Heart left ventricle (tissue), 16 donors: ENCODE measurements around the gene GRK5. TPM values are rescaled to one million over a fixed set of nuclear protein-coding genes. Genes with fewer than 3 reads are reported as not detected.

Experiments
- ATAC-seq, 4 donors: fragments of 200-7000 bp; cut with Tn5 transposase; one replicate each; pipeline ENCODE4 v1.9.1; 2020 to 2022; ENCODE audit warnings: moderate library complexity in 4 of 4, mild to moderate bottlenecking in 3 of 4, moderate number of reproducible peaks in 1 of 4
- DNase-seq, 5 donors: peaks; one replicate each; pipeline ENCODE4 v3.0.0-alpha.2; 2020
- H3K27ac ChIP-seq, 12 donors: fragments of 200-600 bp; sonication (generic) in 4 of 12; one replicate each; pipeline versions ENCODE4 v1.5.0 to v1.8.0; 2016 to 2022; ENCODE audit warnings: mild to moderate bottlenecking in 2 of 12
- H3K27me3 ChIP-seq, 9 donors: fragments of 200-600 bp; sonication (generic) in 2 of 9; one replicate each; pipeline versions ENCODE4 v1.5.1 to v1.8.0; 2016 to 2022; ENCODE audit warnings: mild to moderate bottlenecking in 3 of 9
- H3K36me3 ChIP-seq, 9 donors: fragments of 200-600 bp; sonication (generic) in 2 of 9; one replicate each; pipeline versions ENCODE4 v1.5.0 to v1.8.0; 2018 to 2022; ENCODE audit warnings: mild to moderate bottlenecking in 2 of 9
- H3K4me1 ChIP-seq, 12 donors: fragments of 200-600 bp; sonication (generic) in 4 of 12; one replicate each; pipeline versions ENCODE4 v1.5.0 to v1.8.0; 2016 to 2022; ENCODE audit warnings: mild to moderate bottlenecking in 3 of 12
- H3K4me3 ChIP-seq, 12 donors: fragments of 200-600 bp; sonication (generic) in 4 of 12; one replicate each; pipeline versions ENCODE4 v1.5.0 to v1.8.0; 2017 to 2022; ENCODE audit warnings: mild to moderate bottlenecking in 9 of 12, moderate library complexity in 4 of 12
- H3K9me3 ChIP-seq, 12 donors: fragments of 200-600 bp; sonication (generic) in 4 of 12; one replicate each; pipeline versions ENCODE4 v1.5.0 to v1.8.0; 2016 to 2022; ENCODE audit warnings: mild to moderate bottlenecking in 1 of 12
- CTCF ChIP-seq, 12 donors: fragments of 200-600 bp; sonication (generic) in 4 of 12; IDR thresholded peaks; one replicate each; pipeline versions ENCODE4 v1.5.0 to v1.8.0; 2018 to 2022; ENCODE audit warnings: antibody characterized with exemption in 12 of 12, mild to moderate bottlenecking in 5 of 12
- POLR2A ChIP-seq, 2 donors: fragments of 450-650 bp; IDR thresholded peaks; one replicate each; pipeline ENCODE4 v1.6.1; 2017; ENCODE audit warnings: antibody characterized with exemption in 2 of 2, mild to moderate bottlenecking in 2 of 2, moderate library complexity in 2 of 2
- WGBS, 4 donors: extraction: QIAGEN DNeasy Blood & Tissue Kit in 2 of 4; methylation state at CpG; one replicate each; pipeline versions ENCODE4 v1.1.5 to v1.1.7; 2013 to 2018; 5-methylcytosine and 5-hydroxymethylcytosine counted together
- intact Hi-C, 10 donors: fragments of 100-400 bp; cut with DNase I; formaldehyde crosslinking; loops; one replicate each; pipeline versions ENCODE4 v1.11.1 to v1.14.2; 2022
- polyA plus RNA-seq, 2 donors: library from polyadenylated mRNA; stranded (reverse); fragments of 200-250 nt; gene quantifications; one replicate each; pipeline ENCODE4 v1.2.3, GENCODE V29; 2013
- total RNA-seq, 9 donors: library from RNA; depleted of rRNA in 2 of 9; stranded (reverse); fragments of >200 nt in 2 of 9; fragmentation: NEBNext Ultra II Directional in 3 of 9; extraction: Animal tissue kit (Norgen Biotek cat#: 25700) in 3 of 9; gene quantifications; one replicate each; pipeline versions ENCODE4 v1.1.0 to v1.2.4, GENCODE V29; 2016 to 2023
- donor health status: ischemic (EF 13 %, LVEDD 7.1; RV severe dilation, severe dysfunction).
- donor health status: healthy with polysubstance abuse.
- donor health status: DM: no; HTN: yes; CAD: no.
- donor health status: DM: no; HTN: no; CAD: no.
- donor health status: ischemic (EF 25% LVEDD 6.9; RV normal size, moderate dysfunction).
- donor health status: ischemic (EF 25% LVEDD 5.7; RV mildly dilated, moderate dysfunction).
- donor health status: healthy.
- donor health status: DM: yes; HTN: yes; CAD: no.
- donor health status: ischemic (EF 35%, LVEDD 5.7; RV mildly dilated, moderate dysfunction).
- donor health status: nonischemic (EF 11% LVEDD 7.7; RV severe dilation, severe dysfunction).
- donor health status: DM: yes; HTN: yes; CAD: no.
- donor health status: PGD.
- donor health status: ischemic (EF 29% LVEDD 5.4; RV normal size, mild dysfunction).
- donor health status: nonischemic (EF 23%, LVEDD 6.1; RV moderate dilation, normal function).

GRK5 gene
- total and polyA plus RNA-seq, 11 donors, result 13.1 to 58.0 (median 30.2) TPM

DNA sequence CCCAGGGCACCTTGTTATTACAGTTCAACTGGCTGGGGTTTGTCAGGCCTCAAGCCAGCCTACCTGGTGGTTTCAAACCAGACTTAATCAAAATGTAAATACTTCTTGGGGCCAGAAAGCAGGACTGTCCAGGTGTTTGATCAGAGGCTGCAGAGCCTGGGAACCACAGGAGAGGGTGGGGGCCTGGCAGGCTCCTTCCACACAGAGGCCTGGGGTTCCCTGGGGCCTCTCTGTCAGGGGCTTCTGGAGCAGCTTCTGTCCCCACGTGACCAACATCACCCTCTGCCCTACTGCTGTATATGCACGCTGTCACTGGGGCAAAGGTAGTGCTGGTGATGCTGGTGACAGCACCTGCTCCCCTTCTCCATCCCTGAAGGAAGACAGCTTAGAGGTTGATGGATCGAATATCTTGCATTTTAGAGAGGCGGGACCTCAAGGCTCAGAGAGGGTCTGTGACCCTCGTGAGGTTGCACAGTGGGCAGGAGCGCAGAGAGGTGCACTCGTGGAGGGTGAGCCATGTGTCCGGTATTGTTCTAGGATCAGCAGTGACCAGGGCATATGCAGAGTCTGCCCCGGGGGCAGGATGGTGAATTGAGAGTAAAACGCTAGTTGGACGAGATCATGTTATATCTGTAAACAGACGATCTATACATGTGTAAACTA lies 95.4 kb downstream of the GRK5 start:
- DNase-seq (peak in 2 of 5 donors; percentile 16 to 40), ATAC-seq (no peak)
- intact Hi-C loops, result loop anchor here in 1 of 10 donors (10.0 kb wide), 1 partner anchor 112 kb away; no protein-coding TSS in a partner anchor
- Histone ChIP-seq H3K4me3 (no peak overlapping the region), H3K27ac (peak overlapping the region in 2 of 12 donors; percentile 74 to 88), H3K36me3 (no peaks in the 10 kb centered on the region), H3K9me3 (peaks cover 0 to 3% (median 0%) of the 10 kb centered on the region in 12 donors), H3K27me3 (no peaks in the 10 kb centered on the region), H3K4me1 (peaks cover 0 to 82% (median 55%) of the 10 kb centered on the region in 12 donors)
- TF ChIP-seq POLR2A (IDR thresholded peaks at IDR 0.05) (no peak), CTCF (IDR thresholded peaks at IDR 0.05) (no peak)
- WGBS, 4 donors, result 72 to 87% (median 80%) methylated on average over 12 of the region's 12 CpGs

GRCh38 chr10:119303886-119304285 lies 96.5 kb downstream of the GRK5 start:
- Histone ChIP-seq H3K36me3 (no peaks in the 10 kb centered on the region), H3K27me3 (no peaks in the 10 kb centered on the region), H3K4me1 (peaks cover 0 to 84% (median 58%) of the 10 kb centered on the region in 12 donors), H3K9me3 (no peaks in the 10 kb centered on the region), H3K27ac (peak overlapping the region in 1 of 12 donors; percentile 74), H3K4me3 (no peak overlapping the region)
- WGBS, 4 donors, result 97 to 100% (median 99%) methylated on average over 3 of the region's 3 CpGs
- ATAC-seq (no peak), DNase-seq (peak in 2 of 5 donors; percentile 16 to 18)
- intact Hi-C loops, result loop anchor here in 1 of 10 donors (10.0 kb wide), 1 partner anchor 111 kb away; no protein-coding TSS in a partner anchor
- no peak for TF ChIP-seq POLR2A (IDR thresholded peaks at IDR 0.05)
- no peak for TF ChIP-seq CTCF (IDR thresholded peaks at IDR 0.05)

DNA sequence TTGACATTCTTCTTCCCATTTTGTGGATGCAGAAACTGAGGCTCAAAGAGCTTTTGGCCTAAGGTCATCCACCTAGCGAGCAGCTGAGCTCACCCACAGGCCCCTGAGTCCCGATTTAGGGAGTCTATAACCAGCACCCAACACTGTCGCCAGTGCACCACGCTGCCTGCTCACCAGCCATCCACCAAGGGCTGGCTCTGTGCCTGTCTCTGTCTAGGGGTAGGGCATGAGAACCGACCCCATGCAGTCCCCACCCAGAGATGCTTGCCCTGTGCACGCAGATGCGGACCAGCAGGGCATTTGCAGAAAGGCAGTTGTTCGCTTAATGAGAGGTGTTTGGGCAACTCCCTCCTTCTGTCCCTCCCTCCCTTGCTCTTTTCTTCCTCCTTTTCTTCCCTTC lies 97.2 kb downstream of the GRK5 start:
- Histone ChIP-seq H3K27me3 (no peaks in the 10 kb centered on the region), H3K4me3 (no peak overlapping the region), H3K36me3 (no peaks in the 10 kb centered on the region), H3K9me3 (no peaks in the 10 kb centered on the region), H3K4me1 (peaks cover 0 to 83% (median 62%) of the 10 kb centered on the region in 12 donors), H3K27ac (peak overlapping the region in 2 of 12 donors; percentile 81 to 89)
- intact Hi-C loops, result loop anchor here in 1 of 10 donors (10.0 kb wide), 1 partner anchor 110 kb away; no protein-coding TSS in a partner anchor
- ATAC-seq (no peak), DNase-seq (peak in 2 of 5 donors; percentile 17 to 18)
- TF ChIP-seq CTCF (IDR thresholded peaks at IDR 0.05) (no peak), POLR2A (IDR thresholded peaks at IDR 0.05) (no peak)
- 90 to 94% (median 92%) methylated on average over 8 of the region's 8 CpGs for WGBS, 4 donors

DNA sequence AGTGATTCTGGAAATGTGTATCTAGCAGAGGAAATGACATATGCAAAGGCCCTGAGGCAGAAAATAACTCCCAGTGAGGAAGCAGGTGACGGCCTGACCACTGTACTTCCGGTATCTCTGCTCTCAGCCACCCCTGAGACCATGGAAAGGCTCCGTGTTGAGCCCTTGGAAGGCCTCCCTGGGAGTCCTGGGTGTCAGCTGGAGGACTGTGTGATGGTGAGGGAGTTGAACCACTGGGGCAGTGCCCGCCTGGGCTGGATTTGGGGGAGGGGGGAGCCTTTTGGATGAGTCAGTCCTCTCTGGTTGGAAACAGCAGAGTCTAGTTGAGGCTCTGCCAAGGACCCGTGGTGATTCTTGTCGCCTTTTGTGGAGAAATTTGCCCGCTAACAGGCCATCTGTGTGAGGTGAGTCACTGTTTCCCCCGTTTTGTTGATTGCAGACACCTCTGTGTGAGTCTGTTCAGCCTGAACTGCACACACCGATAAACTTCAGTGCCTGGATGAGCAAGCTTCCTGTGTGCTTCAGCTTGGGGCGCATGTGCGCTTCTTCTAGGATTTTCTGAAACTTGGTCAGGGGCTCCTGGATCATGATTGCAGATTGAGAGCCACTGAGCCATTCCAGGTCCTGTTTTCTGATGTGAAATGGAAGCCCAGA lies 98.6 kb downstream of the GRK5 start:
- 35 to 55% (median 50%) methylated on average over 8 to 11 of the region's 11 CpGs for WGBS, 4 donors
- Histone ChIP-seq H3K9me3 (no peaks in the 10 kb centered on the region), H3K4me1 (peaks cover 0 to 88% (median 61%) of the 10 kb centered on the region in 12 donors), H3K36me3 (no peaks in the 10 kb centered on the region), H3K4me3 (peak overlapping the region in 2 of 12 donors; percentile 13 to 35), H3K27ac (peak overlapping the region in 10 of 12 donors; percentile 12 to 89 (median 49)), H3K27me3 (no peaks in the 10 kb centered on the region)
- DNase-seq, result peak; percentile 42 to 77 (median 51)
- intact Hi-C loops, result loop anchor here in 1 of 10 donors (10.0 kb wide), 1 partner anchor 109 kb away; no protein-coding TSS in a partner anchor
- ATAC-seq, result peak; percentile 19 to 78 (median 73)
- TF ChIP-seq POLR2A (IDR thresholded peaks at IDR 0.05) (no peak), CTCF (IDR thresholded peaks at IDR 0.05) (no peak)
